Ureter (tissue), 1 donor: Measurements from ENCODE around the gene HEY2. TPM values are rescaled to one million over a fixed set of nuclear protein-coding genes. Genes with fewer than 3 reads are reported as not detected.

ENCODE experiments used
- DNase-seq: peaks from one replicate; pipeline ENCODE4 v3.0.0-alpha.2; 2020; ENCODE audit warnings: low spot score
- total RNA-seq: library from RNA; stranded (reverse); gene quantifications from one replicate; pipeline ENCODE4 v1.2.4, GENCODE V29; 2023
- donor health status: DM: yes; HTN: yes; CAD: no.

The HEY2 gene
- total RNA-seq, 1 donor from 2014 or later, result 2.0 TPM

DNA sequence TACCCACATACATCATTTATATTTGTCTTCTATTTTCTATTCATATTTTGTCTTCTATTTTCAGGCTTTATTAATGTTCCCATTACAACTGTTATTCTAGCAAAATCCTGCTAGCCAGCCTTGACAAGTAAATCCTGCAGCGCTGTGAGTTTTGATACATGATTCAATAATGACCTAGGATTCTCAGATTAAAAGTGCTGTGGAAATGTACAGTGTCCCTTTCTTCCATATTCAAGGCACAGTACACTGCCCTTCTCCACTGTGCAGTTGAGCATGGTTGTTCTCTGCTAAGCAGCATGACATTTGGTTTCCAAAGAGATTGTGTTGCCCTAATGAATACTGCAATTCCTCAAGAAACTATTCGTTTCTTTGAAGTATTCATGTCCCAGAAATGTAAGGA is 5.8 kb upstream of the HEY2 start:
- no peak for DNase-seq

- no peak for DNase-seq
Observed at GRCh38 chr6:125745281-125746018, 4.0 kb upstream of the HEY2 start.

- no peak for DNase-seq
Observed at GRCh38 chr6:125746019-125746414, 3.4 kb upstream of the HEY2 start.

GRCh38 chr6:125746731-125747588 is 2.5 kb upstream of the HEY2 start:
- peak; percentile 52 for DNase-seq

- DNase-seq, result no peak
Observed at GRCh38 chr6:125747589-125748405, 1.6 kb upstream of the HEY2 start.

GRCh38 chr6:125748406-125749172 is 843 bp upstream of the HEY2 start:
- DNase-seq, result no peak

DNA sequence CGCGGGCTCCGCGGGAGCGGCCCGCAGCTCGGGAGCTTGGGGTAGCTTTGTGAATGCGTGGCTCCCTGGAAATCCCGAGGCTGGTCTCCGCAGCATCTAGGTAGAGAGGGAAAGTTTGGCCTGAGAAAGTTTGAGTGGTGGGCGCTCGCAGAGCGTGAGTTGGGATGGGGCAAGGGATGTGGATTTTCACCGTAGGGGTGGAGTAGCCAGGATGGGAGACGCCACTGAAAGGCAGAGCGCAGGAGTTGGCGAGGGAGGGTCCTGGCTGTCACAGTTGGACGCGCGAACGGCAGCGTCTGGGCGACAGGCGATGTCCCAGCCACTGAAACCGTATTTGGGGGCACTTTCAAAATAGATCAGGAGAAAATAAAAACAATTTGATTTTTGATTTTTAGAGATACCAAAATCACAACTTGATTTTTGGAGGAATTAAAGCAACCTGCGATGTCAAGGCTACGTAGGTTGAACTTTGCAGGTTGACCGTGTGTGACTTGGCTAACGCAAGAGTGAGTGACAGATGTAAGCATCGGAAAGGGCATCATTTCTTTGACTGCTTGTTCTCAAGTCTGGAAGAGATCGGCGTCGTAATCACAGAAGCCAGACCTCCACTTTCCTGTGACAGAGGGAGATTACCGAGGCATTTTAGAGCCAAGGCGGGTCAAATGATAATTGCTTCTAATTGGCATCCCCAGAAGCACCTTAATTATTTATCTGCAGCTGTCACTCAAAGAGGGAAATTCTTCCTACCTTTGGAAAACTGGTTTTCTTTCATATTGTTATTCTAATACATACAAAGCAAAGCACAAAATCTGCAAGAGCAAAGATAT is 646 bp downstream of the HEY2 start:
- no peak for DNase-seq

- DNase-seq, result no peak
Observed at GRCh38 chr6:125750692-125751333, 1.4 kb downstream of the HEY2 start.

GRCh38 chr6:125751334-125751916 is 2.0 kb downstream of the HEY2 start:
- DNase-seq, result no peak

- no peak for DNase-seq
Observed at GRCh38 chr6:125752773-125753172, 3.3 kb downstream of the HEY2 start.

DNA sequence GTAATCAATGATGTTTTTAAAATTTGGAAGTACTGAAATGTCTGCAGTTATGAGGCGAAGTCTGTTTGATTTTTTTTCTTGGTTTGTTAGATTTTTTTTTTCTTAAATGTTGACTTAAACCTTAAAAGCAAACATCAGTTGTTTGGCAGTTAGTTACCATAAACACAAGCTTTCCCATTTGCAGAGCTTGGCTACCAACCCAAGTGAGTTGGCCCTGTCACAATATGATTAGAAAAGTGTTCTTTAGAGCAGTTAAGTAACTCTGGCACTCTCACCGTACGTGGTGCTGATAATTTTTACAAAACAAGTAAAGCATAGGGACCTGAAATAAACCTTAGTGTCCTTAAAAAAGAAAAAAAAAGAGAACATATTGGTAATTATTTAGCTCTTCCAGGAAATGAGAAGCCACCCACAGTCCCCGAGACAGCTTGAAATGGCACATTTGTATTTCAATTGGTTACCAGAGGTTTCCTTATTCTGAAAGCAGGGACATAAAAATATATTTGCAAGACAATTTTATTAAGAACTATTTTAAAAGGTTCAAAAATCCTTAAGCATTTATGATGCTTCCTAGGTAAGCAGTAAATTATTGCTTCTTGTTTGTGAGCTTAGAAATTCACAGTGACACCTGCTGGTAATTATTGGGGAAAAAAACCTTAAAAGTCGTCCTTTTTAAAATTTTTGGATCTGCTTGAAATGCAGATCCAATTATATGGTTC is 3.9 kb downstream of the HEY2 start:
- DNase-seq, result no peak

- DNase-seq, result no peak
Observed at GRCh38 chr6:125753937-125754259, 4.5 kb downstream of the HEY2 start.

DNA sequence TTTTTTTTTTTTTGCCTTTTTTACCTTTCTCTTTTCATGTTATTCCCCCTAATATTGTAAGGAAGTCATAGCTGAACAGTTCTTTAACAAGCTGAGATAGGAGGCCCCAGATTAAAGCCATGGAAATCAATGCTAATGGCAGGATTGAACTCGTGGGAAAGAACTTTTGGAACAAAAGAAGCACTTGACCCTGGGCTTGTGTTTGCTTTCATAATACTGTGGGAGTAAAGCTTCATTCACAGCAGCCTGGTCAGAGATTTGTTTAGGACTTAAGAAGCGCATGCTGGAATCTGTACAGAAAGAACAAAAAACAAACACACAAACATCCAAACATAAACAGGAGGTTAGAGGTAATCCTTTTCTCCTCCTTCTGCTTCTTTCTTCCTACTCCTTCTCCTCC is 5.1 kb downstream of the HEY2 start:
- no peak for DNase-seq

DNA sequence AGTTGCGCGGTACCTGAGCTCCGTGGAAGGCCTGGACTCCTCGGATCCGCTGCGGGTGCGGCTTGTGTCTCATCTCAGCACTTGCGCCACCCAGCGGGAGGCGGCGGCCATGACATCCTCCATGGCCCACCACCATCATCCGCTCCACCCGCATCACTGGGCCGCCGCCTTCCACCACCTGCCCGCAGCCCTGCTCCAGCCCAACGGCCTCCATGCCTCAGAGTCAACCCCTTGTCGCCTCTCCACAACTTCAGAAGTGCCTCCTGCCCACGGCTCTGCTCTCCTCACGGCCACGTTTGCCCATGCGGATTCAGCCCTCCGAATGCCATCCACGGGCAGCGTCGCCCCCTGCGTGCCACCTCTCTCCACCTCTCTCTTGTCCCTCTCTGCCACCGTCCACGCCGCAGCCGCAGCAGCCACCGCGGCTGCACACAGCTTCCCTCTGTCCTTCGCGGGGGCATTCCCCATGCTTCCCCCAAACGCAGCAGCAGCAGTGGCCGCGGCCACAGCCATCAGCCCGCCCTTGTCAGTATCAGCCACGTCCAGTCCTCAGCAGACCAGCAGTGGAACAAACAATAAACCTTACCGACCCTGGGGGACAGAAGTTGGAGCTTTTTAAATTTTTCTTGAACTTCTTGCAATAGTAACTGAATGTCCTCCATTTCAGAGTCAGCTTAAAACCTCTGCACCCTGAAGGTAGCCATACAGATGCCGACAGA is 9.9 kb downstream of the HEY2 start:
- no peak for DNase-seq

DNA sequence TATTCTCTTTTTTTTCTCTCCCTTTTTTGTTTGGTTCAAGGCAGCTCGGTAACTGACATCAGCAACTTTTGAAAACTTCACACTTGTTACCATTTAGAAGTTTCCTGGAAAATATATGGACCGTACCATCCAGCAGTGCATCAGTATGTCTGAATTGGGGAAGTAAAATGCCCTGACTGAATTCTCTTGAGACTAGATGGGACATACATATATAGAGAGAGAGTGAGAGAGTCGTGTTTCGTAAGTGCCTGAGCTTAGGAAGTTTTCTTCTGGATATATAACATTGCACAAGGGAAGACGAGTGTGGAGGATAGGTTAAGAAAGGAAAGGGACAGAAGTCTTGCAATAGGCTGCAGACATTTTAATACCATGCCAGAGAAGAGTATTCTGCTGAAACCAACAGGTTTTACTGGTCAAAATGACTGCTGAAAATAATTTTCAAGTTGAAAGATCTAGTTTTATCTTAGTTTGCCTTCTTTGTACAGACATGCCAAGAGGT is 10.6 kb downstream of the HEY2 start:
- DNase-seq, result no peak

DNA sequence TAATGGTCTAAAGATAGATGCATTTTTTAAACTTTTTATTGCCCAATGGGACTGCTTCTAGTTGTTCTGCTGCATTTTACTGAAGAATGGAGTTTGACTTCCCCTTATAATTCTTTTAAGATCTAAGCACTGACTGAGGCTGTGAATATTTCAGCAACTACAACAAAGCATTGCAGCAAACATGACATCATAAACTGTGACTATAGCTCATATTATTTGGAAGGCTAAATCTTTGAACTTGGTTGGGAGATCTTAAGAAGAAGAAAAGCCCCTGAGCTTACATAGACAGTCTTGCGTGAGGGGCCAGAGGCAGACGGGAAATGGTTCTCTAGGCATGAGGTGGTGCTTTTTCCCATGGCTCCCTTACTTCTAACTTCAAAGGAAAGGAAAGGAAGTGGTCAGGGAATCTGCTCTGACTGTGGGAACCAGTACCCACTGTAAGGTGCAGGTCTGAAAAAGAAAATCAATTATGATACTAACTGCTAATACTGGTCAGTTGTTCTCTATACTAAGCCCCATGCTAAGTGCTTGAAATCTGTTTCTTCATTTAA is 14.8 kb downstream of the HEY2 start:
- DNase-seq, result no peak

GRCh38 chr6:125765944-125766343 is 16.5 kb downstream of the HEY2 start:
- no peak for DNase-seq

GRCh38 chr6:125766641-125767040 is 17.2 kb downstream of the HEY2 start:
- no peak for DNase-seq
